Activated CD8-positive, alpha-beta T cell treated with anti-CD3 and anti-CD28 coated beads for 36 hours (primary cell): ENCODE measurements around the gene IARS1. TPM values are rescaled to one million over a fixed set of nuclear protein-coding genes. Genes with fewer than 3 reads are reported as not detected.

Source experiments
- ATAC-seq: fragments of 200-7000 bp; cut with Tn5 transposase; one replicate; pipeline ENCODE4 v1.10.0; 2021; ENCODE audit warnings: mild to moderate bottlenecking, moderate library complexity
- CTCF ChIA-PET: fragments of 350-600 bp; sonication (Branson Sonifier 250); formaldehyde crosslinking; loops from one replicate; lab custom pipeline; 2021; ENCODE audit warnings: antibody characterized with exemption; lab: Charles Lee
- POLR2A ChIA-PET: fragments of 350-600 bp; sonication (Branson Sonifier 250); formaldehyde crosslinking; loops from one replicate; lab custom pipeline; 2021; ENCODE audit warnings: antibody characterized with exemption; lab: Charles Lee
- DNase-seq: peaks from one replicate; pipeline ENCODE4 v3.0.0-alpha.2; 2020
- H3K27ac Mint-ChIP-seq: one replicate; pipeline ENCODE4 v1.8.0; 2021; ENCODE audit warnings: mild to moderate bottlenecking, mixed read lengths
- H3K27me3 Mint-ChIP-seq: one replicate; pipeline ENCODE4 v1.8.0; 2021; ENCODE audit warnings: mixed read lengths
- H3K36me3 Mint-ChIP-seq: one replicate; pipeline ENCODE4 v1.8.0; 2021; ENCODE audit warnings: low read depth, mixed read lengths
- H3K4me1 Mint-ChIP-seq: one replicate; pipeline ENCODE4 v1.8.0; 2021; ENCODE audit warnings: low read depth, mixed read lengths
- H3K4me3 Mint-ChIP-seq: one replicate; pipeline ENCODE4 v1.8.0; 2021; ENCODE audit warnings: mild to moderate bottlenecking, moderate library complexity, mixed read lengths
- H3K9me3 Mint-ChIP-seq: one replicate; pipeline ENCODE4 v1.8.0; 2021; ENCODE audit warnings: mixed read lengths
- CTCF ChIP-seq: fragments of 200-600 bp; IDR thresholded peaks from one replicate; pipeline ENCODE4 v1.8.0; 2022; ENCODE audit warnings: antibody characterized with exemption, mild to moderate bottlenecking
- intact Hi-C: fragments of 100-400 bp; cut with micrococcal nuclease; formaldehyde crosslinking; loops from one replicate; pipeline ENCODE4 v1.10.0; 2022
- total RNA-seq, 2 experiments: library from RNA; stranded (reverse); gene quantifications; one replicate each; pipeline ENCODE4 v1.2.3, GENCODE V29; 2021

IARS1 gene
- total RNA-seq, 2 experiments from 2014 or later = 247 to 251 TPM

- peak within 1 kb of the TSS; percentile 98 for H3K27ac Mint-ChIP-seq
- CTCF ChIA-PET = interaction anchor here (1.3 to 1.7 kb wide), 4 partner anchors 34 to 187 kb away, joined by 3 to 7 read pairs (median 5); no protein-coding TSS in a partner anchor
- POLR2A ChIA-PET = interaction anchor here (0.7 to 2.5 kb wide), 19 partner anchors 8 to 1500 kb away, joined by 3 to 13 read pairs (median 3); partner anchors contain the start of genes IARS1 and IPPK
- peaks cover 28% of the 10 kb centered on the region for H3K36me3 Mint-ChIP-seq
- intact Hi-C loops = loop anchor here (10.0 kb wide), 2 partner anchors 119 to 309 kb away; no protein-coding TSS in a partner anchor
- H3K9me3 Mint-ChIP-seq = no peaks in the 10 kb centered on the region
- H3K4me3 Mint-ChIP-seq = peak within 1 kb of the TSS; percentile 99
- no peak for TF ChIP-seq CTCF
- peaks cover 34% of the 10 kb centered on the region for H3K4me1 Mint-ChIP-seq
- no peaks in the 10 kb centered on the region for H3K27me3 Mint-ChIP-seq
- DNase-seq (peak; percentile 89), ATAC-seq (peak; percentile 94)
Observed at GRCh38 chr9:92325269-92325990, 31.9 kb upstream of the IARS1 start, which contains the start of the genes CENPP and NOL8. Gene CENPP, plus strand, starts transcription at chr9:92325953. Gene NOL8, minus strand, starts transcription at chr9:92325350. Its CDS starts 1,189 bp downstream, at chr9:92324161.

GRCh38 chr9:92324889-92325268, 31.4 kb upstream of the IARS1 start:
- Mint-ChIP-seq H3K4me1 (peaks cover 34% of the 10 kb centered on the region), H3K27ac (peak overlapping the region; percentile 98), H3K27me3 (no peaks in the 10 kb centered on the region), H3K4me3 (peak overlapping the region; percentile 99), H3K9me3 (no peaks in the 10 kb centered on the region), H3K36me3 (peaks cover 30% of the 10 kb centered on the region)
- intact Hi-C loops = loop anchor here (5.0 to 10.0 kb wide), 3 partner anchors 48 to 310 kb away; no protein-coding TSS in a partner anchor
- TF ChIP-seq CTCF = no peak
- ChIA-PET CTCF (no interaction called here), POLR2A (interaction anchor here (0.7 to 2.5 kb wide), 12 partner anchors 8 to 345 kb away, joined by 3 to 13 read pairs (median 4); partner anchors contain the start of genes IARS1 and IPPK)
- ATAC-seq = no peak
- no peak for DNase-seq

DNA sequence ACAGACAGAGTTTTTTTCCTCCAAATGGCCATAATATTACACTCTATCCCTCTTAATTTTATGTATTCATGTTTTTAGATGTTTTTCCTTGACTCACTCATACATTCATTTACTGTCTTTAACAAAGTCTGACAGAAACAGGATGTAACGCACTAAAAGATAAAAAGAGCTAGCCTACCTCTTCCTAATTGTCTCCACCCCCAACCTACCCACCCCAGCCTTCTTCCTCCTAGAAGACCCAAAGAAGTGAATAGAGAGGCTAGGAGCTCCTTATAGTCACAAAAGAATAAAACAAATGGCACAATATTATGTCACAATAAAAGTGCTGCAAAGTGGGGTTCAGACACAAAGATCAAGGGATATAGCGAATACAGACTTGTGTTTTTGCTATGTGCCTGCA, 30.9 kb upstream of the IARS1 start:
- H3K9me3 Mint-ChIP-seq = no peaks in the 10 kb centered on the region
- ATAC-seq = no peak
- no peaks in the 10 kb centered on the region for H3K27me3 Mint-ChIP-seq
- H3K27ac Mint-ChIP-seq = peak overlapping the region; percentile 98
- peaks cover 34% of the 10 kb centered on the region for H3K4me1 Mint-ChIP-seq
- ChIA-PET CTCF (no interaction called here), POLR2A (interaction anchor here (0.7 to 2.5 kb wide), 10 partner anchors 11 to 346 kb away, joined by 3 to 13 read pairs (median 4); partner anchors contain the start of genes IARS1 and IPPK)
- peaks cover 33% of the 10 kb centered on the region for H3K36me3 Mint-ChIP-seq
- TF ChIP-seq CTCF = no peak
- intact Hi-C loops = loop anchor here (5.0 to 10.0 kb wide), 3 partner anchors 47 to 310 kb away; no protein-coding TSS in a partner anchor
- peak overlapping the region; percentile 99 for H3K4me3 Mint-ChIP-seq
- DNase-seq = peak; percentile 4

DNA sequence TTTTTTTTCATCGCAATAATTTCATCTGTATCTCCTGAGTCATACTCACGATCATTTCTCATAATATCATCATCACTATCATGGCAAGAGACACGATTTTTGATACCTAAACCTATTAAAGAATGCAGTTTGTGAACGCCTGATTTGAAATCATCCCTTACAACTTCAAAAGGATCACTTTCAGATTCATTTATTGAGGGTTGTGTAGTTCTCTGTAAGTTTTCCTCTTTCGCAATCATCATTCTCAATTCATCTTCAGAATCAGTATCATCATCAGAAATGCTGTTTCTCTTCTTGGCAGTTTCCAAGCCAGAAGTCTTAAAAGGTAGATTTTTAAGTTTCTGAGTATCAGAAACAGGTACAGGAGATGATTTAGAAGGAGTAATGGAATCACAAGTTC, 22.0 kb upstream of the IARS1 start:
- no peak for TF ChIP-seq CTCF
- peak overlapping the region; percentile 35 for H3K27ac Mint-ChIP-seq
- CTCF ChIA-PET = no interaction called here
- H3K4me1 Mint-ChIP-seq = peaks cover 34% of the 10 kb centered on the region
- intact Hi-C loops = no loop called here
- POLR2A ChIA-PET = no interaction called here
- no peaks in the 10 kb centered on the region for H3K27me3 Mint-ChIP-seq
- DNase-seq (no peak), ATAC-seq (no peak)
- no peaks in the 10 kb centered on the region for H3K9me3 Mint-ChIP-seq
- H3K36me3 Mint-ChIP-seq = peaks cover 65% of the 10 kb centered on the region
- no peak overlapping the region for H3K4me3 Mint-ChIP-seq

GRCh38 chr9:92313624-92314012, 20.1 kb upstream of the IARS1 start:
- DNase-seq = no peak
- H3K36me3 Mint-ChIP-seq = peaks cover 70% of the 10 kb centered on the region
- TF ChIP-seq CTCF = no peak
- H3K4me3 Mint-ChIP-seq = no peak overlapping the region
- intact Hi-C loops = no loop called here
- peaks cover 34% of the 10 kb centered on the region for H3K4me1 Mint-ChIP-seq
- no peaks in the 10 kb centered on the region for H3K9me3 Mint-ChIP-seq
- ChIA-PET POLR2A (interaction anchor here (0.5 to 1.8 kb wide), 5 partner anchors 11 to 79 kb away, joined by 3 to 4 read pairs (median 3); partner anchors contain the start of genes CENPP and NOL8), CTCF (no interaction called here)
- H3K27me3 Mint-ChIP-seq = no peaks in the 10 kb centered on the region
- H3K27ac Mint-ChIP-seq = no peak overlapping the region
- ATAC-seq = no peak
